ENCODE measurements around the gene TRPM7. TPM values are rescaled to one million over a fixed set of nuclear protein-coding genes. Genes with fewer than 3 reads are reported as not detected.

The TRPM7 gene
- total and polyA plus RNA-seq, 9 of the 15 experiments (the other 6 are each of a cell fraction or from before 2014, with no cell fraction given): 12.3 to 59.2 (median 31.5) TPM

- TF ChIP-seq ELK3 (CRISPR knock-in tag; IDR thresholded peaks at IDR 0.05): no peak
- peak; percentile 83; the same call in 1 of the 2 replicates for TF ChIP-seq OTX1 (CRISPR knock-in tag; IDR thresholded peaks at IDR 0.05)
- no peak for TF ChIP-seq HNRNPLL (IDR thresholded peaks at IDR 0.05; ENCODE audit: low read depth, low read length, poor library complexity, severe bottlenecking)
- TF ChIP-seq, protein P1, sequence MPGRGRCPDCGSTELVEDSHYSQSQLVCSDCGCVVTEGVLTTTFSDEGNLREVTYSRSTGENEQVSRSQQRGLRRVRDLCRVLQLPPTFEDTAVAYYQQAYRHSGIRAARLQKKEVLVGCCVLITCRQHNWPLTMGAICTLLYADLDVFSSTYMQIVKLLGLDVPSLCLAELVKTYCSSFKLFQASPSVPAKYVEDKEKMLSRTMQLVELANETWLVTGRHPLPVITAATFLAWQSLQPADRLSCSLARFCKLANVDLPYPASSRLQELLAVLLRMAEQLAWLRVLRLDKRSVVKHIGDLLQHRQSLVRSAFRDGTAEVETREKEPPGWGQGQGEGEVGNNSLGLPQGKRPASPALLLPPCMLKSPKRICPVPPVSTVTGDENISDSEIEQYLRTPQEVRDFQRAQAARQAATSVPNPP (IDR thresholded peaks at IDR 0.05; ENCODE audit: borderline replicate concordance, insufficient read depth, insufficient read length): no peak
- no peak for TF ChIP-seq FOXJ3 (CRISPR knock-in tag; IDR thresholded peaks at IDR 0.05)
- peak; percentile 74 for TF ChIP-seq ELF1 (tag; IDR thresholded peaks at IDR 0.05)
- TF ChIP-seq ZNF589 (CRISPR knock-in tag; IDR thresholded peaks at IDR 0.05; ENCODE audit: low read depth): no peak; the same call in 1 of the 2 replicates
- no peak for TF ChIP-seq FOXJ2 (tag; IDR thresholded peaks at IDR 0.05)
- no peak for TF ChIP-seq BCL6 (CRISPR knock-in tag; IDR thresholded peaks at IDR 0.05)
- no peak for TF ChIP-seq SRSF3 (IDR thresholded peaks at IDR 0.05; ENCODE audit: insufficient read depth, low read length)
- no peak for TF ChIP-seq LARP7 (IDR thresholded peaks at IDR 0.05)
- TF ChIP-seq PML (IDR thresholded peaks at IDR 0.05; ENCODE audit: low read length): peak; percentile 81
- no peak for TF ChIP-seq ZNF197 (CRISPR knock-in tag; IDR thresholded peaks at IDR 0.05; ENCODE audit: low read depth)
- no peak for TF ChIP-seq ELK1 (CRISPR knock-in tag; IDR thresholded peaks at IDR 0.05)
- TF ChIP-seq ZSCAN32 (CRISPR knock-in tag; IDR thresholded peaks at IDR 0.05): 0 out of 2 replicates have a peak, but pooled peaks have one; percentile 28
- no peak for TF ChIP-seq ATF6 (CRISPR knock-in tag; IDR thresholded peaks at IDR 0.05)
- TF ChIP-seq RBFOX2 (IDR thresholded peaks at IDR 0.05; ENCODE audit: low read depth, low read length): peak; percentile 98
- TF ChIP-seq SMARCC2 (IDR thresholded peaks at IDR 0.05; ENCODE audit: low read depth): no peak
- no peak for TF ChIP-seq ZNF274 (IDR thresholded peaks at IDR 0.05; ENCODE audit: borderline replicate concordance, low read depth, low read length)
Observed at GRCh38 chr15:50686469-50687301, at the start of gene TRPM7 (continued).
